Uterus (tissue), 2 donors: Measurements from ENCODE around the gene UBE3A.

Experiments used
- POLR2A ChIP-seq, 2 donors: fragments of 450-650 bp; IDR thresholded peaks; one replicate each; pipeline ENCODE4 v1.6.1; 2016; ENCODE audit warnings: antibody characterized with exemption in 2 of 2, mild to moderate bottlenecking in 1 of 2, moderate library complexity in 1 of 2
- TF ChIP-seq, protein P1 (sequence below), 4 experiments: fragments of 200-600 bp in 2 of 4; fragments of 450-650 bp in 2 of 4; sonication (generic) in 2 of 4; IDR thresholded peaks; one replicate each; pipeline ENCODE4 v1.5.1; 2016 to 2019; ENCODE audit warnings: antibody characterized with exemption in 4 of 4, mild to moderate bottlenecking in 2 of 4, moderate library complexity in 1 of 4

DNA sequence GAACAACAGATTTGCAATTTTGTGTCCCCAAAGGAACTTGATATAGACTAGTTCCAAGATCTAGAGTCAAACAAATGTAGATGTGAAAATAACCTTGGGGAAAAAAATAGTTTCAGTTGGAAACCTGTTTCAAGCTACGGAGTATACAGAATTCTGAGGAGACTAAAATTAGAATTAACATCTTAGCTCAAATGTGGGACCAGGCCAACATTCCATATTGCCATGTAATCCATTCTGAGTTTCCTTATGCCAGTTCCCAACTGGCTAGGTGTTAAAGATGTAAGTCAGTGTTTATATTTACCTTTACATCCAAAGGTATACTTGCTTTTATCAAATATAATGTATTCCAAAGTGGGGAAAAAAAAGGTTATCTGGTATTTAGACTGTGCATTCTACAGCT is 76.3 kb downstream of the UBE3A start:
- TF ChIP-seq, protein P1, sequence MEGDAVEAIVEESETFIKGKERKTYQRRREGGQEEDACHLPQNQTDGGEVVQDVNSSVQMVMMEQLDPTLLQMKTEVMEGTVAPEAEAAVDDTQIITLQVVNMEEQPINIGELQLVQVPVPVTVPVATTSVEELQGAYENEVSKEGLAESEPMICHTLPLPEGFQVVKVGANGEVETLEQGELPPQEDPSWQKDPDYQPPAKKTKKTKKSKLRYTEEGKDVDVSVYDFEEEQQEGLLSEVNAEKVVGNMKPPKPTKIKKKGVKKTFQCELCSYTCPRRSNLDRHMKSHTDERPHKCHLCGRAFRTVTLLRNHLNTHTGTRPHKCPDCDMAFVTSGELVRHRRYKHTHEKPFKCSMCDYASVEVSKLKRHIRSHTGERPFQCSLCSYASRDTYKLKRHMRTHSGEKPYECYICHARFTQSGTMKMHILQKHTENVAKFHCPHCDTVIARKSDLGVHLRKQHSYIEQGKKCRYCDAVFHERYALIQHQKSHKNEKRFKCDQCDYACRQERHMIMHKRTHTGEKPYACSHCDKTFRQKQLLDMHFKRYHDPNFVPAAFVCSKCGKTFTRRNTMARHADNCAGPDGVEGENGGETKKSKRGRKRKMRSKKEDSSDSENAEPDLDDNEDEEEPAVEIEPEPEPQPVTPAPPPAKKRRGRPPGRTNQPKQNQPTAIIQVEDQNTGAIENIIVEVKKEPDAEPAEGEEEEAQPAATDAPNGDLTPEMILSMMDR (IDR thresholded peaks at IDR 0.05): no peak
- no peak for TF ChIP-seq POLR2A (IDR thresholded peaks at IDR 0.05)
